VCaP (cell line): ENCODE measurements around the gene DIAPH2.

Source experiments
- H3K27ac ChIP-seq: fragments of 450-650 bp; 2 replicates; pipeline ENCODE4 v1.5.1; 2017
- TF ChIP-seq, protein P1 (sequence below): fragments of 450-650 bp; conservative IDR thresholded peaks from 2 replicates; pipeline ENCODE4 v1.5.1; 2017; ENCODE audit warnings: mild to moderate bottlenecking, moderate library complexity

Gene DIAPH2

DNA sequence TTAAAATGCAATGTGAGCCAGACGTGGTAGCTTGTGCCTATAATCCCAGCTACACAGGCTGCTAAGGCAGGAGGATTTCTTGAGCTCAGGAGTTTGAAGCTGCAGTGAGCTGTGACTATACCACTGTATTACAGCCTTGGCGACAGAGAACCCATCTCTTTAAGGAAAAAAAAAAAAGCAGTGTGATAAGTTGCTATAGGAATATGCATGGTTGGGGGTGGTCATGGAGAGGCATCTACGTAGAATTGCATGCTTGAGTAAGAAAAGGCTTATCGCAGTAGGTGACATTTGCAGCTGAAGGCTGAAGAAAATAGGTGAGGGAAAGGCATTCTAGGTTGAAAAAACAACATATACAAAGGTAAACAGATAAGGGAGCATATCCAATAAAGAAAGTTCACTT lies 4.1 kb downstream of the DIAPH2 start:
- no peak overlapping the region for H3K27ac ChIP-seq
- TF ChIP-seq, protein P1, sequence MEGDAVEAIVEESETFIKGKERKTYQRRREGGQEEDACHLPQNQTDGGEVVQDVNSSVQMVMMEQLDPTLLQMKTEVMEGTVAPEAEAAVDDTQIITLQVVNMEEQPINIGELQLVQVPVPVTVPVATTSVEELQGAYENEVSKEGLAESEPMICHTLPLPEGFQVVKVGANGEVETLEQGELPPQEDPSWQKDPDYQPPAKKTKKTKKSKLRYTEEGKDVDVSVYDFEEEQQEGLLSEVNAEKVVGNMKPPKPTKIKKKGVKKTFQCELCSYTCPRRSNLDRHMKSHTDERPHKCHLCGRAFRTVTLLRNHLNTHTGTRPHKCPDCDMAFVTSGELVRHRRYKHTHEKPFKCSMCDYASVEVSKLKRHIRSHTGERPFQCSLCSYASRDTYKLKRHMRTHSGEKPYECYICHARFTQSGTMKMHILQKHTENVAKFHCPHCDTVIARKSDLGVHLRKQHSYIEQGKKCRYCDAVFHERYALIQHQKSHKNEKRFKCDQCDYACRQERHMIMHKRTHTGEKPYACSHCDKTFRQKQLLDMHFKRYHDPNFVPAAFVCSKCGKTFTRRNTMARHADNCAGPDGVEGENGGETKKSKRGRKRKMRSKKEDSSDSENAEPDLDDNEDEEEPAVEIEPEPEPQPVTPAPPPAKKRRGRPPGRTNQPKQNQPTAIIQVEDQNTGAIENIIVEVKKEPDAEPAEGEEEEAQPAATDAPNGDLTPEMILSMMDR: no peak

DNA sequence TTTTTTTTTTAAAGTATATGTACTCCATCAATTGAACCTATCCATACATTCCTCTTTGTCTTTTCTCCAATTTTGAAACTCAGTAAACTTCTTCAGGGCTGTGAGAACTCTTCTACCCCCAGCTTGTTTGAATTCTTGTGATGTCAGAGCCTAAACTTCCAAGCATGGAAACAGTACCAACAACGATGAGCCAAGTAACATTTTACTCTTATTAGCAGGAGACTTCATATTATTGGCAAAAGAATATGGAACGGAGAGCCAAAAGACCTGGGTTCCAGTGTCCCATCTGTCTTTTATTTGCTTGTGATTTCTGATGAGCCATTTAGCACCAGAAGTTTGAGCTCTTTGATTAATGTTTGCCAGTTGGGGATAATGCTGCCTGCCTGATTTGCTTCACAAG lies 5.3 kb downstream of the DIAPH2 start:
- H3K27ac ChIP-seq: no peak overlapping the region
- TF ChIP-seq, protein P1: no peak

GRCh38 chrX:96692454-96692853 lies 7.8 kb downstream of the DIAPH2 start:
- TF ChIP-seq, protein P1: no peak
- no peak overlapping the region for H3K27ac ChIP-seq

DNA sequence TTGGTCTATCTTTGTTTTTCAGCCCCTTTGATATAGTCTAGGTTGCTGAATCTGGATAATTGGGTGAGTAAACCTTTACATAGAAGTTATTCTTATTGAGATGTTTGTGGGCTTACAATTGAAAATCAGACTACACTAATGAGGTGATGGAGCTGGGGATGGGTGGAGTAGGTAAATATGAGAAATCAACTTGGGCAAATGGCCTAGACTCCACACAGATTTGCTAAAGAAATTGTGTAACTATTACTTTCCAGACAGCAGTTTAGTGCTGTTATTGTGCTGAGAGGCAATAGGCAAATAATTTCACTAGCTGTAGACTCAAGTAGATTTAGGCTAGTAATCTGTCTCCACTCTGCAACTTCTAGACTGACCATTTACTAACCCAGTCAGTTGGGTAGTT lies 8.2 kb downstream of the DIAPH2 start:
- H3K27ac ChIP-seq: no peak overlapping the region
- TF ChIP-seq, protein P1: no peak

GRCh38 chrX:96693407-96693806 lies 8.8 kb downstream of the DIAPH2 start:
- TF ChIP-seq, protein P1: no peak
- H3K27ac ChIP-seq: no peak overlapping the region

DNA sequence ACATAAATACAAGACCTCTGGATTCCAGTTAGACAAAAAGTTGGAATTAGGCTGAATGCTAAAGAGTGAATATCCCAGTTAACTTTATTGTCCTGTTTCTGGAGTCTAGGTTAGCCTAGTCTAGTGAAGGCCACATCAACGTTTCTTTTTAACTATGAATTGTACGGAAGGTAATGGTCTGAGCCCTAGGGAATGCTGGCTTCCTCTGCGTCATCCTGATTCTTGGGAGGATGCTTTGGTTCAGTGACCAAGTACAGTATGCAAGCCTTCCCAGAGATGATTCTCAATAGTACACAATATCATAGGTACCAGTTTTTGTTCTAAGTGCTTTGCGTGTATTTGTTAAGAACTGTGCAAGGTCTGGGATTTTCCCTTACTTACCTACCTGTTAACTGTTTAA lies 11.8 kb downstream of the DIAPH2 start:
- TF ChIP-seq, protein P1: no peak
- no peak overlapping the region for H3K27ac ChIP-seq

GRCh38 chrX:96700625-96701024 lies 16.0 kb downstream of the DIAPH2 start:
- no peak overlapping the region for H3K27ac ChIP-seq
- TF ChIP-seq, protein P1: no peak

DNA sequence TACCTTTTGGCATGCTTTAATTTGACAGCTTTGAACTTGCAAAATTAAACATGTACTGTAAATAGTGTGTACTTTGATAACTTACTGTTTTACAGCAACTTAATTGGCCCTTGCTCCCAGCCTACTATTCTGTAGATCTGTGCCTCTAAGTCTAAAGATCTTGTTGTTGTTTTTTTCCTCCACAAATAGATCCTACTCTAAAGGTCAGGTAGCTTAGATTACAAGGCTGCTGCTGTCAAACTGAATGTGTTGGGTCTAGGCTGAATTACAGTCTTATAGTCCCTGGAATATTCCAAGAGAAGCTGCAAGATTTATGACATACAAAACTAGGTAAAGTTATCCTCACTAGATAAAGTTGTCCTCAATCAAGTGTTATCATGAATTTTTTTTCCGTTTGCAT lies 18.7 kb downstream of the DIAPH2 start:
- H3K27ac ChIP-seq: no peak overlapping the region
- TF ChIP-seq, protein P1: no peak
